HG03442 (cell line): ENCODE measurements around the gene TSPAN3.
A peak's percentile ranks its signal among the peaks of the same experiment; 100 is the strongest.

Experiments used
- ATAC-seq: cut with Tn5 transposase; IDR thresholded peaks from one replicate; pipeline ENCODE4 v1.9.1; 2021; ENCODE audit warnings: mild to moderate bottlenecking, moderate library complexity; ENCODE audit not compliant: unreplicated experiment

TSPAN3 gene

GRCh38 chr15:77012868-77013267 is 58.0 kb downstream of the TSPAN3 start:
- no peak for ATAC-seq

DNA sequence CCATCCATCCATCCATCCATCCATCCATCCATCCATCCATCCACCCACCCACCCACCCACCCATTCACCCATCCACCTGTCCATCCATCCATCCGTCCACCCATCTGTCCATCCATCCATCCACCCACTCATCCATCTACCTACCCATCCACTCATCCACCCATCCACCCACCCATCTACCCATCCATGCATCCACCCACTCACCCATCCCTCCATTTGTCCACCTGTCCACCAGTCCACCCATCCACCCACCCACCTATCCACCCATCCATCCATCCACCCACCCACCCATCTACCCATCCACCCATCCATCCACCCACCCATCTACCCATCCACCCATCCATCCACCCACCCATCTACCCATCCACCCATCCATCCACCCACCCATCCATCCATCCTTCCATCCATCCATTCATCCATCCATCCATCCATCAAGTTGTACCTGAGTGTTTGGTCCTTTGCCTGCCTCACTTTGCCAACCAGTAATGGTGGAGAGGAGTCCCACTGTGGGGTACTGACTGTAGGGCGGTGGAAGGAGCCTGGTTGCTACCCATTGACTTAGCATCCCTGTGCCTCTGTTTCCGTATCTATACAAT is 58.7 kb downstream of the TSPAN3 start:
- no peak for ATAC-seq

DNA sequence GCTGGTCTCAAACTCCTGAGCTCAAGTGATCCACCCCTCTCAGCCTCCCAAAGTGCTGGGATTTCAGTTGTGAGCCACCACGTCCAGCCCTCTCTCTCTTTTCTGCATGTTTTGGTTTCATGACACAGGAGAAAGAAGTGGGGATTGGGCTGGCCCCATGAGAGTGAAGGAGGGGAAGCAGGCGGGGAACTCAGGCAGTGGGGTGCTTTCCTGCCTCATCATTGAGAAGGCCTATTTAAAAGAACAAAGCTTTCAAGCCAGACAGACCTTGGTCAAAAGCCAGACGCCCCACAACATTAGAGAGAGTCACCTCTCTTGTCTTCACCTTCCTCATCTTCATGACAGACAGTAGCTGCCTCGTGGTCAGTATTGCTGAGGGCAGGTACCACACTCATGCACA is 60.1 kb downstream of the TSPAN3 start:
- no peak for ATAC-seq

DNA sequence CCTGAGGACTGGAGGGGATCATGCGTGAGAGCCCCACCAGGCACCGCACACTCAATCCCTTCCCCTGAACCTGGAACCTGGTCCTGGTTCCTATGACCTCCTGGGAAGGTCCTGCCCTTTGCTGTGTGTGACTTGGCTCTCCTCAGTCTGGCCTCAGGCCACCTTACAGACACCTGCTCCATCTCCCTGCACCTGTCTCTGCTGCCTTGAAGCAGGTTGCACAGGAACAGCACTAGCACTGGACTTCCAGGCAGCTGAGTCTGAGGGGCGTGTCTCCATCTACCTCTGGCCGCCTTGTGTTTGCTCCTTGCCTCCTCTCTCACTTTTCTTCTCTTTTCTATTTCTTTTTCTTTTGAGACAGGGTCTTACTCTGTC is 60.6 kb downstream of the TSPAN3 start:
- ATAC-seq = no peak

DNA sequence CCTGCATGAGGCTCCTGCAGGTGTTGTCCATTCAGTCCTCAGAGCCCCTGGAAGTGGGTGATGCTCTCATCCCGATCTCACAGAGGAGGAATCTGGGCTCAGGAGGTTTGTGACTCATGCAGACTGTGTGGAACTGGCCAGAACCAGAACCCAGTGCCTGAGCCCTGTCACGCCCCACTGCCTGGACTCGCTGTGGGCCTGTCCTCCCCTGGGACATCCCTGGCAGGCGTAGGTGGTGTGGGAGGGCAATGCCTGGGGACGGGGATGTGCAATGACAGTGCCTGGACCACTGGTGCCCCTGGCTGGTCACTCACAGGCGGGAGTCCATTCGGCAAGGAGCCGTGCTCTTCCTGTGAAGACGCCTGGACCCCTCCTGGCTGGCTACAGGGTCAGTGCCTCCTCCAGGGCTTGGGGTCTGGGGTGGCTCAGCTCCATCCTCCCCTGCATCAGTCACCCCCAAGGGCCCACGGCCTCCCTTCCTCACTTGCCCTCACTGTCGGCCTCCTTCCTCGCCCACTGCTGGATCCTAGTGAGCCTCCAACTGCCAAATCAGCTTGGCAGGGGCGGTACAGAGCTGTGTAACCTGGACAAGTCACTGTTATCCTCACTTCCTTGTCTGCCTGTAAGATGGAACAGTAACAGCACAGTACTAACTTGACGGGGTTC is 61.1 kb downstream of the TSPAN3 start:
- no peak for ATAC-seq

DNA sequence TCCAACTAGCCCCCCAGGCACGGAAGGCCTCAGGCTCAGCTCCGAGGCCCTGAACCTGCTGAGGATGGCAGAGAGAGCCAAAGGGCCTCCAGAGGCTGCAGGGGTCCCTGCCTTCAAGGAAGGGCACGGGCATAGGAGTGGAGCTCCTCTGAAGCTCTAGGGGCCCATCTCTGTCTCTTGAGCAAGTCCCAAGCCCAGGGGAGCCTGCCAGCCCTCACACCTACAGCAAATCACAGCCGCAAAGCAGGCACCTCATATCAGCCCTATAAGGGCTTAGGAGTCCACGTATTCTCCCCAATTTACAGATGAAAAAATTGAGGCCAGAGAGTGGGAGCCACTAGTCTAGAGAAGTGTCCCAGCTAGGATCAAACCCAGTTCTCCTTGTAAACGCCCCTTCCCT is 61.7 kb downstream of the TSPAN3 start:
- ATAC-seq = no peak

- no peak for ATAC-seq
These were observed 66.7 kb downstream of the TSPAN3 start for GRCh38 chr15:77004189-77004588.

GRCh38 chr15:77002954-77003912 is 67.7 kb downstream of the TSPAN3 start:
- ATAC-seq = peak; percentile 54

- ATAC-seq = no peak
These were observed 68.5 kb downstream of the TSPAN3 start for GRCh38 chr15:77002436-77002835.

DNA sequence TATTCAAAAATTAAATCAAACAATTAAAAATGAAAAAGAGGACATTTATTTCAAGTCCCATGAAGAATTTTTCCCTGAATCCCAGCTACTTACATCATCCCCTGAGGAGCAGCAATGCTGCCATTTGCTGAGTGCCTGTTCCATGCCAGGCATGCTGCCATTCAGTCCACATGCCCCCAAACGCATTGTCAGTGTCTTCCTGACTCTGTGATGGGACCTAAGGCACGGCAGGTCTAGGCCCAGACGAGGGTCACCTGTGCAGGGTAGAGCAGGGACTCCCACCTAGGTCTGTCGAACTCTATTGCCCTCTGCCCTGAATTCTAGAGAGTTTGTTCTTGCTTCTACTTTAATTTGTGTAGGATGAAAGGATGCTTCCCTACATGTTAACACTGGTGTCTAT is 68.9 kb downstream of the TSPAN3 start:
- no peak for ATAC-seq

DNA sequence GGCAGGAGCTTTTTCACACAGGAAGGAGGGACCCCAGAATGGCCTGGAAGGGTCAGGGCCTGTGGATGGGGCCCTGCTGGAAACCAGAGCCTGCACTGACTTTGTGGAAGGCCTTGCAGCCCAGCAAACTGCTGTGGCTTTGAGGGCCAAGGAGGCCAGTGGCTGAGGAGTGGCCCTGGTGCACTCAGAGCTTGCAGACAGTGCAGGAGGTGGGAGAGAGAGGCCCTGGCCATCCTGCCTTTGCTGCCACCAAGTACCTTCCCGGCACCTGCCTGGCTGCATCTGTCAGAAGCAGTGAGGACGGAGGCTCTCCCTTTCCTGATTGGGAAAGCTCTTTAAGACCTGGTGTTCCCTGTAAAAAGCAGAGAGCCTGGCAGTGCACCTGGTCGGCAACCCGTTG is 69.6 kb downstream of the TSPAN3 start:
- no peak for ATAC-seq

DNA sequence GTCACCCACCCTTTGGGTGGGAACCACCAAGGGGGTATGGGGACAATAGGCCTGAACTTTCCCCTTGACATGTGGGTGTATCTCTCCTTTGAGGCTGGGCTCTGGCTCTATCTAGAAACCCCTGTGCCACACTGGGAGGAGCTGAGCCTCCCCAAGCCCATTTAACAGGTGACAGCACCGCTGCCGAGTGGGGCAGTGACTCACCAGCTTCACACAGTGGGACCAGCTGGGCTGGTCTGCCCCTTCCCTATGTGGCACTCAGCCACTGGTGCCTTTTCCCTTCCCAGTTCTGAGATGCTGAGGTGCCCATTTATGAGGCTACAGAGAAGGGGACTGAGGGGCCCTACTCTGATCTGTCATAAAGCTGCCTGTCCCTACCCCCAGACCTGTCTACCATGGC is 70.9 kb downstream of the TSPAN3 start:
- no peak for ATAC-seq

DNA sequence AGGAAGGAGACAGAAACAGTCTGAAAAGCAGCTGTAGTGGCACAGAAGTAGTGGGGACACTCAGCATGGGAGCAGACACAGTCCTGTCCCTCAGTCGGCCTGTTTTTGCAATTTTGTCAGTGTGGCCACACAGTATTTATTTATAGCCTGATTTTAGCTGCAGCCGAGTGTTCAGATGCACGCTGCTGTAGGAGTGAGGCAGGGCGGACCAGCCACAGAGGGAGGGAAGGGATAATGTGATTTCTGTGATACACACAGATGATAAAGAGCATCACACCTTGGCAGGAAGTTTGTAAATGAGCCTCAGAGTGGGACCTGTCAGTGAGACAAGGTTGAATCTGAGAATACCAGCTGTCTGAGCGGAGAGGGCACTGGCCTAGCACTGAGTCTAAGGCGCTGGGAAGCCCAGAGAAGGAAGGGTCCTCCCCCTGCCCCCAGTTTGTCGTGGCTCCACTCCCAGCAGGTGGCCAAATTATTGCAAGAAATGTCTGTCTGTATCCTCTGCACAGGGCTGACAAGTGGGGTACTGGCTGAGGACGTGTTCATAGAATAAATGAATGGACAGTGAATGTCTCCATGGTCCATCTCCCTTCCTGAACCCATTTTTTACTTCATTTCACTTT is 72.1 kb downstream of the TSPAN3 start:
- no peak for ATAC-seq

DNA sequence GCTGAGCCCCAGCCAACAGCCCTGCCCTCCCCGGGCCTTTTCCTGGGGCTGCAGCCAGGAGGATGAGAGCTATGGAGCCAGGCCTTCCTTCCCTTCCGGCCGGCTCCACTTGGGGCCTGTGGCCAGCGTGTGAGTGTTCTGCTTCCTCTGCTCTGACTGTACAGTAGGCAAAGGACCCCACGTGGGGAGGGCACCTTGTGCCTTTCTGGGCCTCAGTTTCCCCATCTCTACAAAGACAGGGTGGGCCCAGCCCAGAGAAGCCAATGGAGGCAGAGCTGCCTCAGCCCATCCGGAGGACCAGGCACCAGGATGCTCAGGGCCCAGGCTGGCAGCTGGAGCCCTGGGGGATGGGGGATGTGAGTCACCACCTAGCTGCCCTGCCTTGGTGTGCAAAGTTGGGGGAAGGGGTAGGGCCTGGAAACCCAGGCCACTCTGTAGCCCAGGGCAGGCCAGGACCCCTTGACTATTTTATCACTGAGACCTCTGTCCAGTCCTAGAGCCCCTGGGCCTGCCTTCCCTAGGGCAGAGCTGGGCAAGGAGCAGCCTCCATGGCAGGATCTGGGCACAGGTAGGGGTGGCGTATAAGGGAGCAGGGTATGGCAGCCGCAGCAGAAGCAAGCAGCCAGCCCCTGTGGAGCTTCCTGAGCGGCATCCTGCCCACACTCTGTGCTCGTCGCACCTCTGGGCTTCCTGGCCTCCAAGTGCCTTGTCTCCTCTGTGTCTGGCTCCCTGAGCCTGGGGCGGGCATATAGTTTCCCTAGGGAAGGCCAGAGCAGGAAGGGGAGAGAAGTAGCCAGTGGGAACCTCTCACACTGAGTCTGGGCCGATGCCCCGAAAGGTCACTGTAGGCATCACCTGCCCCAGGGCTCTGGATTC is 74.1 kb downstream of the TSPAN3 start:
- ATAC-seq = no peak

GRCh38 chr15:76996076-76996525 is 74.8 kb downstream of the TSPAN3 start:
- ATAC-seq = no peak

DNA sequence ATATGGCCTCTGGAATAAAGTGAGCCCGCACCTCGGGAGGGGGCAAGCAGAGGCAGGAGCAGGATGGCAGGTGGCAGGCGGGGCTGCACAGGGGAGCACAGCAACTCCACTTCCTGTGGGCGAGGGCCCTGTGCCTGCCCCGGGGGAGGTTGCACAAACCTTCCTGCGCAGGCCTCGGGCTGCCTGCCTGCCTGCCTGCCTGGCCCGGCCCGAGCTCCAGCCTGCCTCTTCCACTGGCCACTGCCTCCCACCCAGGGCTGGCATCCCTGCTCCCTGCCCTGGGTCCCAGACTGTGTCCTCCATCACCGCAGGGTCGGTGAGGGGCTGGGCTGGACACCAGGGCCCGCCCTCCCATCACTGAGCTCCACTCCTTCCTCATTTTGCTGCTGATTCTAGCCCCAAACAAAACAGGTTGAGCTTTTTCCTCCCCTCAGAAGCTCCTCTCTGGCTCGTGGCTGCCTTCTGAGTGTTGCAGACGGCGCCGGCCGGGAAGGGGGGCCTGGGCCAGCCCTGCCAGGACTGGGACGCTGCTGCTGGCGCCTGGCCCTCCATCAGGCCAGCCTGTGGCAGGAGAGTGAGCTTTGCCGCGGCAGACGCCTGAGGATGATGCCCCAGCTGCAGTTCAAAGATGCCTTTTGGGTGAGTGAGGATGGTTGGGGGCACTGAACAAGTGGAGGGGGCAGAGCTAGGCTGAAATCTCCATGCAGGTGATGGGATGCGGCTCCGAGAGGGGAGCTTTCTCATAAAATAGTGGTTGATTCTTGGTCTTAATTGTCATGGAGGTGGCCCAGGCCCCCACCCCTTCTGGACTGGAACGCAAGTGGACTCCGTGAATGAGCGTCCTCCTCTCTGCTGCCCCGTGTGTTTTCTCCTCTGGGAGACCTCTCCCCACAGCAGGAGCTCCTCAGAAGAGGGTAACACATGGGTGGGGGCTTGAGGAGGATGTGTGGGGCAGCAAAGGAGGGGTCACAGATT is 75.7 kb downstream of the TSPAN3 start, which contains the start of gene PSTPIP1:
Gene PSTPIP1 (plus strand): TSS at position 156 of the 975 bp plus-strand sequence. CDS start 448 bp downstream, at position 604.
- ATAC-seq = peak; percentile 47

DNA sequence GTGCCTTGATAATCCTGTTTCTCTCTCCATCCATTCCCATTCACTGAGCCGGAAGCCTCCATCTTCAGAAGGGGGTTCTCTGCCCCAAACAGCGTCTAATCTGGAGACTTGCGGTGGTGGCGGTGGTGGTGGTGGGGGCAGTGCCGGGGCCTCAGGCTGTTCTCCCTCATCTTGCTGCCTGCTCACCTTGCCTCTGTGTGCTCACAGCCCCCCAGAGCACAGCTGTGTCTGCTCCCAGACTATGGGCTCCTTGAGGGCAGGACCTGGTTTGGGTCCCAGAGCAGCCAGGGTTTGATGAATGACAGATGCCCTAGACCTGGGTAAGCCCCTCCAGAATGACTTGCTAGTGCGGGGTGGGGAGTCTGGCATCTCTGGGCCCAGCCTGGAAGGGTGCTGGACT is 76.4 kb downstream of the TSPAN3 start:
- ATAC-seq = no peak

DNA sequence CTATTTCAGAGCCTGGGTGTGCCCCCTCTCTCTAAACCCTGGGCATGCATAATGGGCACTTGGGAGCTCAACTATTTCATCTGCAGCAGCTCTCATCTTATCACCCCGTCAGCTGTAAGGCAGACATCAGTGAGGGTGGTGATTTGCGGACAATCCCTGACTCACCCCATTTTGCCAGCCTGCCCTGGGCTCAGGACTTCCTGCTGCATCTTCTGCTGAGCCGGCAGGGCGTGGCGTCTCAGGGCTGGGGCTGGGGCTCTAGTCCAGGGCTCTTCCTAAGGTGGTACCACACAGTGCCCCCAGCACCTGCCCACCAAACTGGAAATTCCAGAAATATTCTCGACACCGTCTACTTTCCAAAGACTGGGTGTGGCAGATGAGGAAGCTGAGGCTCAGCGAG is 76.9 kb downstream of the TSPAN3 start:
- ATAC-seq = no peak

DNA sequence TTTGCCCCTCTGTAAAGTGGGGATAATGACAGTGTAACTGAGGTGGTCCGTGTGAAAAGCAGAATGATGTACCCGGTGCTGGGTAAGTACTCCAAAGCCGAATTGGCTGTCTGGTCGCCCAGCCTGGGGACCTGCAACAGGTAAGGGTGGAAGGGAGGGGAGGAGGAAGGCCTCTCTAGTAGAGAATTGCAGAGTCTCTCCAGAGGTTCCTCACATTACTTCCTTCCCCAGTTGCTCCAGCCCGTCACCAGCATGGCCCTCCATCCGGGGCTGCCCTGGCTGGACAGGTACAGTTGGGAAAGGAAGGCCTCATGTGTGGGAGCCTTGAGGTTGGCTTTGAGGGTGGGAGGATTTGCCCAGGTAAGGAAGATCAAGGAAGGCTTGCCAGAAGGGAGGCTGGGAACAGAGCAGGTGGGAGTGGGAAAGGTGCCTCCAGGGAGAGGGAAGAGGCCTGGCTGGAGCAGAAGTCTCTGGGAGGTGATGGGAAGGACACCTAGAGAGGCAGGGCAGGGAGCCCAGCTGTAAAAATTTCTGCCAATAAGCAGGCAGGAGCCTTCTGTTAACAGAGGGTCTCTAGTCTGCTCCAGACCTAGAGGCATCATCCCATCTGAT is 77.7 kb downstream of the TSPAN3 start:
- no peak for ATAC-seq
